Activated T-helper 1 cell treated with anti-CD3 and anti-CD28 coated beads, Interleukin-12 subunit alpha, Interleukin-12 subunit beta, Interleukin-2, Interleukin-4 antibody, amounts not matched to agents 30 ng/mL and 10 ng/mL and 1 ng/mL, durations not matched to agents 14 hours and 24 hours and 36 hours (primary cell): ENCODE results near the gene CYFIP1. TPM values are rescaled to one million over a fixed set of nuclear protein-coding genes. Genes with fewer than 3 reads are reported as not detected.

Experiments
- DNase-seq: peaks from one replicate; pipeline ENCODE4 v3.0.0; 2021; ENCODE audit warnings: low spot score
- H3K27ac Mint-ChIP-seq: one replicate; pipeline ENCODE4 v1.8.0; 2021; ENCODE audit warnings: mild to moderate bottlenecking, mixed read lengths
- H3K27me3 Mint-ChIP-seq: one replicate; pipeline ENCODE4 v1.8.0; 2022; ENCODE audit warnings: mild to moderate bottlenecking, moderate library complexity, mixed read lengths; ENCODE audit not compliant: insufficient read depth
- H3K36me3 Mint-ChIP-seq: one replicate; pipeline ENCODE4 v1.8.0; 2021; ENCODE audit warnings: low read depth, mixed read lengths
- H3K4me1 Mint-ChIP-seq: one replicate; pipeline ENCODE4 v1.8.0; 2021; ENCODE audit warnings: low read depth, mixed read lengths
- H3K4me3 Mint-ChIP-seq: one replicate; pipeline ENCODE4 v1.8.0; 2021; ENCODE audit warnings: mild to moderate bottlenecking, moderate library complexity, mixed read lengths
- H3K9me3 Mint-ChIP-seq: one replicate; pipeline ENCODE4 v1.8.0; 2021; ENCODE audit warnings: mixed read lengths
- intact Hi-C: fragments of 100-400 bp; cut with micrococcal nuclease; formaldehyde crosslinking; loops from one replicate; pipeline ENCODE4 v1.15.1; 2024
- total RNA-seq: library from RNA; stranded (reverse); gene quantifications from 2 replicates; pipeline ENCODE4 v1.2.3, GENCODE V29; 2022

CYFIP1 gene
- total RNA-seq, 1 donor from 2014 or later = 57.5 TPM

DNA sequence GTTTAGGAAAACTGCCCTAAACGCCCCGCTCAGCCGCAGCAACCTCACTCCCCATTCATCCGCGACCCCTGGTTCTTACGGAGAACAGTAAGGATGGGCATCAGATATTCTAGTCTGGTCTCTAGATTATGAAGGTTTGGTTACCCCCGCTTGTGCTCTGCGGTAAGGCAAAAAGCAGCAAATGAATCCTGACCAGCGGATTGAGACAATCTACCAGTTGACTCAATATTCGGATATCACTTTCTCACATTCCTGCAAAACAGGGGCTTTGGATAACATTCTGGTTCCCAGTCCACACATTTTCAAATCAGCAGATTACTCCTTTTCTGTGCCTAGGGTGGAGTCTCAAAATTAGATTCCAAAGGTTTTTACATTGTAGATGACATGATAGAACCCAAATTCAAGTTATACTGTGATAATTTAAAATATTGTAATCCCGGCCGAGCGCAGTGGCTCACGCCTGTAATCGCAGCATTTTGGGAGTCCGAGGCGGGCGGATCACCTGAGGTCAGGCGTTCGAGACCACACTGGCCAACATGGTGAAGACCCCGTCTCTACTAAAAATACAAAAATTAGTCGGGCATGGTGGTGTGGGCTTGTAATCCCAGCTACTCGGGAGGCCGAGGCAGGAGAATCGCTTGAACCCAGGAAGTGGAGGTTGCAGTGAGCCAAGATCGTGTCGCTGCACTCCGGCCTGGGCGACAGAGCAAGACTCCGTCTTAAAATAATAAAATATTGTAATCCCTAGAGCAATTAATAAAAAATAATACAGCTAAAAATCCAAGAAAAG lies 1.1 kb upstream of the CYFIP1 start:
- H3K27me3 Mint-ChIP-seq = peaks cover 15% of the 10 kb centered on the region
- H3K27ac Mint-ChIP-seq = no peak overlapping the region
- H3K4me3 Mint-ChIP-seq = peak overlapping the region; percentile 75
- intact Hi-C loops = no loop called here
- DNase-seq = no peak
- H3K36me3 Mint-ChIP-seq = no peaks in the 10 kb centered on the region
- H3K4me1 Mint-ChIP-seq = peaks cover 16% of the 10 kb centered on the region
- no peaks in the 10 kb centered on the region for H3K9me3 Mint-ChIP-seq

DNA sequence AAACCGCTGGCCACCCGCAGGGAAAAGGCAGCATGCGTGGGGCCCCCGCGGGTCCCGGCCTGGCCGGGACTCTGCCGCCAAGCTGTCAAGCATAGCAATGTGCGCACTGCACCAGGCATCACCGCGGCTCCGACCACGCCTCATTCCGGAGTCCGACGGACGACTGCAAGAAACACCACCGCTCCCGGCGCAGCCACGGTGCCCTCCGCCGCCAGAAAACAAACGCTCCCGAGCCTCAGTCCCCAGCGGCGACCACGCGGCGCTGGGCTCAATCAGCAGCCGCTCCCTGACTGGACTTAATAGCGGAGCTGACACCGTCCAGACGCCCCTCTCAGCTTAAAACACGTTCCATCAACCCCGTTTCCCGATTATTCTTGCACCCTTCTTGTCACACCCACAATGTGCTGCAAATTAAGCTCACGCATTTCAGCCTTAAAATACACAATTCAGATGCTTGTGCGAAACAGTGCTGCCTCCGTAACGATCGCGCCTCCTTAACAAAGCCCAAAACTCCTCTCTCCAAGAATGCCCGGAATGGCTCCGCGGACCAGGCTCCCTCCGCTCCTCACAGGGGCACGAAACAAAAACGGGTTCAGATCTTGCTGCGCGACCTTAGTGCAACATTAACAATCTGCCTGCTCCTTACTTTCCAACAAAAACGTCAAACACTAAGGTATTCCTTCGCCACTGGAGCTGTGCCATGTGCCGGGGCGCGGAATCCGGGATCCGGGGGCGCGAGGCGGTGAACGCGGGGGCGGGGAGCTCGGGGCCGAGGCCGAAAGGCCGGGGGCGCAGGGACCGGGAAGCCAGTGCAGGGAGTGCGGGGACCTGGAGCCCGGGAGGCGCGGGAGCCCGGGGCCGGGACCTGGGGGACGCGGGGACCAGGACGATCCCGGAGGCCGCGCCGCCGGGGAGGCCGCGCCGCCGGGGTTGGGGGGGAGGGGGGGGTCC lies 655 bp downstream of the CYFIP1 start:
- Mint-ChIP-seq H3K4me3 (peak overlapping the region; percentile 95), H3K27me3 (peaks cover 15% of the 10 kb centered on the region), H3K27ac (peak overlapping the region; percentile 24), H3K4me1 (peaks cover 21% of the 10 kb centered on the region), H3K9me3 (no peaks in the 10 kb centered on the region), H3K36me3 (no peaks in the 10 kb centered on the region)
- intact Hi-C loops = loop anchor here (5.0 kb wide), 1 partner anchor 58 kb away; the partner anchor contains the start of gene TUBGCP5
- peak; percentile 22 for DNase-seq

DNA sequence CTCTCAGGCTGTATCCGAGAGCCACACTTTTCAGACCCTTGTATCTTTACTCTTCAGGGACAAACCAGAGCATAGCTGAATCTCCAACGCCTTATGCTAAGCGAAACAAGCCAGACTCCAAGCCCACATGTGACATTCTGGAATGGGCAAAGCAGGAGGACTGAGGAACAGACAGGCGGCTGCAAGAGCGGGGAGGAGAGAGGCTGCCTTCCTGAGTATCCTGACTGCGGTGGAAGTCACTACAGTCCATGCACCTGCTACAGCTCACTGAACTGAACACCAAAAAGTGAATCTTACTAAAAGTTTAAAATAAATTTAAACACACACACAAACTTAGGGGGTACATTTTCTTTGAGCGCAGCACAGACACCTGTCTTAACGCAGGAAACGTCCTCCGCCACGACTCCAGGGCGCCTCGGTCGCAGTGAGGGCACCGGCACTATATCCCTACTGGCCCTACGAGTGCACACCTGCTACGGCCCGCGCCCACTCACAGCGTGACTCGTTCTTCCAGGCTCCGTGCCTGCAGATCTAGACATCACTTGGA lies 1.4 kb downstream of the CYFIP1 start:
- intact Hi-C loops = loop anchor here (5.0 kb wide), 1 partner anchor 59 kb away; the partner anchor contains the start of gene TUBGCP5
- peaks cover 15% of the 10 kb centered on the region for H3K27me3 Mint-ChIP-seq
- no peaks in the 10 kb centered on the region for H3K9me3 Mint-ChIP-seq
- DNase-seq = no peak
- no peak overlapping the region for H3K27ac Mint-ChIP-seq
- H3K36me3 Mint-ChIP-seq = no peaks in the 10 kb centered on the region
- peaks cover 22% of the 10 kb centered on the region for H3K4me1 Mint-ChIP-seq
- peak overlapping the region; percentile 95 for H3K4me3 Mint-ChIP-seq

DNA sequence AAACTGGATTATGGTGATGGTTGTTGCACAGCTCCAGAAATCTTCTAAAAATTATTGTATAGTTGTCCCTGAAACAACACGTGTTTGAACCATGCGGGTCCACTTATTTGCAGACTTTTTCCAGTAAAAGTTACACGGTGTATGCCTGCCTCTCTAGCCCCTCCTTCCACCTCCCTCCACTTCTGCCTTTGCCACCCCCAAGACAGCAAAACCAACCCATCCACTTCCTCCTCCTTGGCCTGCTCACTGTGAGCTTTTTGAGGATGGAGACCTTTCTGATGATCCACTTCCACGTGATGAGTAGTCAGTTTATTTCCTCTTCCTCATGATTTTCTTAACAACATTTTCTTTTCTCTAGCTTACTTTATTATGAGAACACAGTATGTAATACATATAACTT lies 5.4 kb downstream of the CYFIP1 start:
- H3K4me1 Mint-ChIP-seq = peaks cover 27% of the 10 kb centered on the region
- peaks cover under 1% of the 10 kb centered on the region for H3K9me3 Mint-ChIP-seq
- intact Hi-C loops = loop anchor here (5.0 kb wide), 1 partner anchor 63 kb away; the partner anchor contains the start of gene TUBGCP5
- H3K4me3 Mint-ChIP-seq = no peak overlapping the region
- no peaks in the 10 kb centered on the region for H3K36me3 Mint-ChIP-seq
- H3K27me3 Mint-ChIP-seq = peaks cover 5% of the 10 kb centered on the region
- no peak overlapping the region for H3K27ac Mint-ChIP-seq
- DNase-seq = no peak

DNA sequence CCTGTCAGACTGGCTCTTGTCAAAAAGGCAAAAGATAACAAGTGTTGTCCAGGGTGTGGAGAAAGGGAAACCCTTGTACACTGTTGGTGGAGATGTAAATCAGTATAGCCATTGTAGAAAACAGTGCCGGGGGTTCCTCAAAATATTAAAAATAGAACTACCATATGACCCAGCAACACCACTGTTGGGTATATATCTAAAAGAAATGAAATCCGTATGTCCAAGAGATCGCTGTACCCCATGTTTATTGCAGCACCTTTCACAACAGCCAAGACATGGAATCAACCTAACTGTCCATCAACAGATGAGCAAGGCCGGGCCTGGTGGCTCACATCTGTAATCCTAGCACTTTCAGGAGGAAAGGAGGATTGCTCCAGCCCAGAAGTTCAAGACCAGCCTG lies 6.2 kb downstream of the CYFIP1 start:
- no peak for DNase-seq

DNA sequence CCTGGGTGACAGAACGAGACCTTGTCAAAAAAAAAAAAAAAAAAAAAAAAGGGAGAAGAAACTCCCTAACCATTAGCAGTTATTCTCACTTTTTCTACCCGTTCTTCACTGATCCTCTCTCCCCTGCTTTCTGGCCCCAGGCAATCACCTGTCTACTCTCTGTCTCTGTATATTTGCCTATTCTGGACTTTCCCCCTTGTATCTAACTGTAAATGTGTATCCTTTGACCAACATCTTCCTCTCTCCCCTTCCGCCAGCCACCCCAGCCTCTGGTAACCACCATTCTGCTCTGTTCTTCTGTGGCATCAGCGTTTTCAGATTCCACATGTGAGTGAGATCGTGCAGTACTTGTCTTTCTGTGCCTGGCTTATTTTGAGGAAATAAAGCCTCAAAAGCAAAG lies 6.9 kb downstream of the CYFIP1 start:
- no peak for DNase-seq
- H3K4me1 Mint-ChIP-seq = peaks cover 12% of the 10 kb centered on the region
- intact Hi-C loops = no loop called here
- peaks cover under 1% of the 10 kb centered on the region for H3K27me3 Mint-ChIP-seq
- H3K9me3 Mint-ChIP-seq = peaks cover 5% of the 10 kb centered on the region
- H3K27ac Mint-ChIP-seq = no peak overlapping the region
- no peak overlapping the region for H3K4me3 Mint-ChIP-seq
- no peaks in the 10 kb centered on the region for H3K36me3 Mint-ChIP-seq

More for the DNA sequence above, 6.2 kb downstream of the CYFIP1 start:
- Mint-ChIP-seq H3K9me3 (peaks cover 5% of the 10 kb centered on the region), H3K27me3 (peaks cover 5% of the 10 kb centered on the region), H3K36me3 (no peaks in the 10 kb centered on the region), H3K27ac (no peak overlapping the region), H3K4me1 (peaks cover 19% of the 10 kb centered on the region), H3K4me3 (no peak overlapping the region)
- intact Hi-C loops = no loop called here

DNA sequence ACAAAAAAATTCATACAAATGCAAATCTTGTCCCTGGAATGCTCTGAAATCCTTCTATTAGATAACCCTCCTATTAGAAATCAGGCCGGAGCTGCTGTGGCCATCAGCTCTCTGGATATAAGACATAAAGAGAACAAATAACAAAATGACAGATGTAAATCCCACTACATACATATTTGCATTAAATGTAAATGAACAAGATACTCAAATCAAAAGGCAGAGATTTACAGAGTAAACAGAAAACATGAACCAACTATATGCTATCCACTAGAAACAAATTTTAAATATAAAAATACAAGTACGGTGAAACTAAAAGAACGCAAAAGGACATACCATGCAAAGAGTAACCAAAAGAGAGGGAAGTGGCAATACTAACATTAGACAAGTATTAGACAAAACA lies 10.7 kb downstream of the CYFIP1 start:
- DNase-seq = no peak
- Mint-ChIP-seq H3K4me1 (peaks cover 7% of the 10 kb centered on the region), H3K9me3 (peaks cover 5% of the 10 kb centered on the region), H3K36me3 (no peaks in the 10 kb centered on the region), H3K27me3 (no peaks in the 10 kb centered on the region), H3K4me3 (no peak overlapping the region), H3K27ac (no peak overlapping the region)
- intact Hi-C loops = no loop called here

DNA sequence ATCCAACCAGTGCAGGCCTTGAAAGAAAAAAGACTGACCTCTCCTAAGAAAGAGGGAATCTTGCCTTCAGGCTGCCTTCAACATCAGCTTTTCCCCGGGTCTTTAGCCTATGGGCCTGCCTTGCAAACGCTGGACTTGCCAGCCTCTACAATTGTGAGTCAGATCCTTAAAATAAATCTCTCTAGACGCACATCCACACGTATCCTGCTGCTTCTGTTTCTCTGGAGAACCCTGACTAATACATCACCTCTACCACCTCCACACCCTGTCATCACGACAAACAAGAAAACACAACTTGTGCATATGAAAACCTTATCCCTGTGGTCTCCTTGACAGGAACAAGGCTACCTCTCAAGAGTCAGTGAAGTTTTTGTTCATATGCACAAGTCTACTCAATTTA lies 11.8 kb downstream of the CYFIP1 start:
- DNase-seq = no peak
- H3K4me3 Mint-ChIP-seq = no peak overlapping the region
- no peaks in the 10 kb centered on the region for H3K36me3 Mint-ChIP-seq
- H3K27ac Mint-ChIP-seq = no peak overlapping the region
- intact Hi-C loops = no loop called here
- H3K9me3 Mint-ChIP-seq = peaks cover 5% of the 10 kb centered on the region
- H3K4me1 Mint-ChIP-seq = peaks cover 2% of the 10 kb centered on the region
- no peaks in the 10 kb centered on the region for H3K27me3 Mint-ChIP-seq

DNA sequence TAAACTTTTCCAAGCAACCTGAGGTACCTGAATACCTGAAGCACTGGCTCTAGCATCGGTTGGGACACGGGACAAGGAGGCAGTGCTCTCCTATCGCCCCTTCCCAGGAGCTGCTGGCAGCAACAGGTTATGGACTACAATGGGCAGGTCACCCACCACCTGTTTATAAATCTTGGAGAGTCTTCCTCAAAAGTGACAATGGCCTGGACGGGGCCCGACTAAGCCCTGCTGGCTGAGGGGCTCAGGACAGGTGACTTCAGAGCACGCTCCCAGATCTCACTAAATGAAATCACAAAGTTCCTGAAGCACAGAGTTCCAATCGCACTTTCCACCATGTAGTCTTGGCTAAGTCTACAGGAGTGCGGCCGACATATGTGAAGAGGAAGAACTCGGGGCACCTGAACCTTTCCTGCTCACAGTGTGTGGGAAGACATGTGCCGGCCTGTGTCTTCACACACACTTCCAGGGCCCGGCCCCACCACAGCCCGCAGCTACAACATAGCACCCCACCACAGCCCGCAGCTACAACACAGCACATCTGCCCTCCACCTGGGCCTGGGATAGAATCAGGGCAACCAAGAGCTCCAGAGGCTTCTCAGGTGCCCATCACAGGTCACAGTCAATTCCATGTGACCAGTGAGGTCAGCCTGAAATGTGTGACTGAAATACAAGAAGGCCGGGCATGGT lies 12.9 kb downstream of the CYFIP1 start:
- Mint-ChIP-seq H3K4me1 (no peaks in the 10 kb centered on the region), H3K27ac (no peak overlapping the region), H3K4me3 (no peak overlapping the region), H3K36me3 (no peaks in the 10 kb centered on the region), H3K27me3 (no peaks in the 10 kb centered on the region), H3K9me3 (peaks cover 5% of the 10 kb centered on the region)
- no peak for DNase-seq
- intact Hi-C loops = no loop called here

DNA sequence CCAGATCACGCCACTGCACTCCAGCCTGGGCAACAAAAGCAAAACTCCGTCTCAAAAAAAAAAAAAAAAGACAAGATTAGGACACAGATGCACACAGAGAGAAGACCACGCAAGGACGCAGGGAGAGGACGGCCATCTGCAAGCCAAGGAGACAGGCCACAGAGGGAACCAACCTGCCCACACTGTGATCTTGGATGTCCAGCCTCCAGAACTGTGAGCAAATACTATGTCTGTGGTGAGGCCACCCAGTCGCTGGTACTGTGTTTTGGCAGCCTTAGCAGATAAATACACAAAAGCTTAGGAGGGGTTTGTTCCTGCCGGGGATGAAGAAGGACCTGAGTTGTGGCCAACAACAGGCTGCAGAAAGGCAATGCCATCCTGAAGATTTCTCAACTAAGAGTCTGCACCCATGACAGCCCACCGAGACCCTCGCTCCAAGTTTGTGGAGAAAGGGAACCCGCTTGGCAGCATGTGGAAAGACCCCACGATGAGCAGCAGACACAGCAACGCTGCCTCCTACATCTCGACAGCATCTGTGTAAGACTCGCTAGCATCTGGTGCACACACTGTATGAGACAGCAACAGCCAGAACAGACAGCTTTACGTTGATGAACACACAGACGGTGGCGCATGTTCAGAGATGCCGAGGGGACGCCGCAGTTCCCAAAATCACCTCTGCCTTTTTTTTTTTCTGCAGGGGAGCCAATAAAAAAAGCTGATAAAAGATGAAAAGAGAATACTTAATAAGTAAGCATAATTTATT lies 13.7 kb downstream of the CYFIP1 start:
- no peaks in the 10 kb centered on the region for H3K36me3 Mint-ChIP-seq
- no peaks in the 10 kb centered on the region for H3K4me1 Mint-ChIP-seq
- H3K9me3 Mint-ChIP-seq = peaks cover 5% of the 10 kb centered on the region
- no peaks in the 10 kb centered on the region for H3K27me3 Mint-ChIP-seq
- H3K4me3 Mint-ChIP-seq = no peak overlapping the region
- no peak for DNase-seq
- no peak overlapping the region for H3K27ac Mint-ChIP-seq
- intact Hi-C loops = no loop called here

DNA sequence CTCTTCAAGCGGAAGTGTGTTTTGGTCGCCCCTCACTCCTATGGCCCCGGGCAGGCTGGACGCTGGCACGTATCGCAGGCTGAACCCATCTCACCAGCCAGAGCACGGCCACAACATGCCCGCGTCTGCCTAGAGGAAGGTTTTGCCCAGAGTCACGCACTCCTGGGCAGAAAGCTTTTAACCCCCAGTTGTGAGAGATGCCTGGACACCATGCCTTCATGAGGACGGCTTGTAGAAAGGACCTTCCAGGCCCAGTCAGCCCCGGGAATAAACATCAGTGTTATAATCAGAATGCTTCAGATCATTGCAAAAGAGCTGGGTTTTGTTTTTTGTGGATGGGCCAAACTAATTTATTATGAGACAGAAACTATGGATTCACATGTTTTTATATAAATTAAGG lies 16.5 kb downstream of the CYFIP1 start:
- no peaks in the 10 kb centered on the region for H3K4me1 Mint-ChIP-seq
- intact Hi-C loops = no loop called here

DNA sequence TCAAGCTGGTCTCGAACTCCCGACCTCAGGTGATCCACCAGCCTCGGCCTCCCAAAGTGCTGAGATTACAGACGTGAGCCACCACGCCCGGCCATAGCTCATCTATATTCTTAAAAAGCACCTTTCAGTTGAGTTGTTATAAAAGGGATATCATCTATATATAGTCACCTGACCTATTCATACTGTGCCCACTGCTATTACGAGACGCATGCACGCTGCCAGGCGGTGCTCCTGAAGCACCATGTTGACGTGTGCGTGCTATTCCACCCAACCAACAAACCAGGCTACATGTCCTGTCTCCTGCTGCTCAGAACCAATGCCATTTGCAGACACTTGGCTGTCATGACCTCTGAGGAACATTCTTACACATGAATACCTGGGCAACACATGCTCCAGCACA lies 17.6 kb downstream of the CYFIP1 start:
- H3K4me3 Mint-ChIP-seq = no peak overlapping the region
- no peak for DNase-seq
- intact Hi-C loops = no loop called here
- H3K4me1 Mint-ChIP-seq = no peaks in the 10 kb centered on the region
- H3K27ac Mint-ChIP-seq = no peak overlapping the region
- no peaks in the 10 kb centered on the region for H3K9me3 Mint-ChIP-seq
- no peaks in the 10 kb centered on the region for H3K36me3 Mint-ChIP-seq
- H3K27me3 Mint-ChIP-seq = no peaks in the 10 kb centered on the region

More for the DNA sequence above, 16.5 kb downstream of the CYFIP1 start:
- H3K27ac Mint-ChIP-seq = no peak overlapping the region
- H3K9me3 Mint-ChIP-seq = no peaks in the 10 kb centered on the region
- H3K36me3 Mint-ChIP-seq = no peaks in the 10 kb centered on the region
- no peaks in the 10 kb centered on the region for H3K27me3 Mint-ChIP-seq
- H3K4me3 Mint-ChIP-seq = no peak overlapping the region
- DNase-seq = no peak
